Lower leg skin (tissue), 3 donors: ENCODE measurements around the gene MUC2.

Source experiments
- CTCF ChIP-seq, 3 donors: fragments of 450-650 bp; IDR thresholded peaks; one replicate each; pipeline ENCODE4 v1.5.1; 2016; ENCODE audit warnings: antibody characterized with exemption in 3 of 3, mild to moderate bottlenecking in 3 of 3, moderate library complexity in 2 of 3
- POLR2A ChIP-seq, 2 donors: fragments of 450-650 bp; IDR thresholded peaks; one replicate each; pipeline ENCODE4 v1.6.1; 2016 to 2017; ENCODE audit warnings: antibody characterized with exemption in 2 of 2, mild to moderate bottlenecking in 1 of 2, moderate library complexity in 1 of 2

- no peak for TF ChIP-seq CTCF (IDR thresholded peaks at IDR 0.05)
- TF ChIP-seq POLR2A (IDR thresholded peaks at IDR 0.05) = no peak
Measured at GRCh38 chr11:1101318-1102089, 26.8 kb downstream of the MUC2 start.
